ENCODE measurements around the gene GPATCH1. TPM values are rescaled to one million over a fixed set of nuclear protein-coding genes. Genes with fewer than 3 reads are reported as not detected.

GPATCH1 gene, protein sequence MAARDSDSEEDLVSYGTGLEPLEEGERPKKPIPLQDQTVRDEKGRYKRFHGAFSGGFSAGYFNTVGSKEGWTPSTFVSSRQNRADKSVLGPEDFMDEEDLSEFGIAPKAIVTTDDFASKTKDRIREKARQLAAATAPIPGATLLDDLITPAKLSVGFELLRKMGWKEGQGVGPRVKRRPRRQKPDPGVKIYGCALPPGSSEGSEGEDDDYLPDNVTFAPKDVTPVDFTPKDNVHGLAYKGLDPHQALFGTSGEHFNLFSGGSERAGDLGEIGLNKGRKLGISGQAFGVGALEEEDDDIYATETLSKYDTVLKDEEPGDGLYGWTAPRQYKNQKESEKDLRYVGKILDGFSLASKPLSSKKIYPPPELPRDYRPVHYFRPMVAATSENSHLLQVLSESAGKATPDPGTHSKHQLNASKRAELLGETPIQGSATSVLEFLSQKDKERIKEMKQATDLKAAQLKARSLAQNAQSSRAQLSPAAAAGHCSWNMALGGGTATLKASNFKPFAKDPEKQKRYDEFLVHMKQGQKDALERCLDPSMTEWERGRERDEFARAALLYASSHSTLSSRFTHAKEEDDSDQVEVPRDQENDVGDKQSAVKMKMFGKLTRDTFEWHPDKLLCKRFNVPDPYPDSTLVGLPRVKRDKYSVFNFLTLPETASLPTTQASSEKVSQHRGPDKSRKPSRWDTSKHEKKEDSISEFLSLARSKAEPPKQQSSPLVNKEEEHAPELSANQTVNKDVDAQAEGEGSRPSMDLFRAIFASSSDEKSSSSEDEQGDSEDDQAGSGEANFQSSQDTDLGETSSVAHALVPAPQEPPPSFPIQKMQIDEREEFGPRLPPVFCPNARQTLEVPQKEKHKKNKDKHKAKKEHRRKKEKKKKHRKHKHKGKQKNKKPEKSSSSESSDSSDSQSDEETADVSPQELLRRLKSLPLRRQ
- total RNA-seq, result 6.0 and 14.5 TPM in 2 replicates

DNA sequence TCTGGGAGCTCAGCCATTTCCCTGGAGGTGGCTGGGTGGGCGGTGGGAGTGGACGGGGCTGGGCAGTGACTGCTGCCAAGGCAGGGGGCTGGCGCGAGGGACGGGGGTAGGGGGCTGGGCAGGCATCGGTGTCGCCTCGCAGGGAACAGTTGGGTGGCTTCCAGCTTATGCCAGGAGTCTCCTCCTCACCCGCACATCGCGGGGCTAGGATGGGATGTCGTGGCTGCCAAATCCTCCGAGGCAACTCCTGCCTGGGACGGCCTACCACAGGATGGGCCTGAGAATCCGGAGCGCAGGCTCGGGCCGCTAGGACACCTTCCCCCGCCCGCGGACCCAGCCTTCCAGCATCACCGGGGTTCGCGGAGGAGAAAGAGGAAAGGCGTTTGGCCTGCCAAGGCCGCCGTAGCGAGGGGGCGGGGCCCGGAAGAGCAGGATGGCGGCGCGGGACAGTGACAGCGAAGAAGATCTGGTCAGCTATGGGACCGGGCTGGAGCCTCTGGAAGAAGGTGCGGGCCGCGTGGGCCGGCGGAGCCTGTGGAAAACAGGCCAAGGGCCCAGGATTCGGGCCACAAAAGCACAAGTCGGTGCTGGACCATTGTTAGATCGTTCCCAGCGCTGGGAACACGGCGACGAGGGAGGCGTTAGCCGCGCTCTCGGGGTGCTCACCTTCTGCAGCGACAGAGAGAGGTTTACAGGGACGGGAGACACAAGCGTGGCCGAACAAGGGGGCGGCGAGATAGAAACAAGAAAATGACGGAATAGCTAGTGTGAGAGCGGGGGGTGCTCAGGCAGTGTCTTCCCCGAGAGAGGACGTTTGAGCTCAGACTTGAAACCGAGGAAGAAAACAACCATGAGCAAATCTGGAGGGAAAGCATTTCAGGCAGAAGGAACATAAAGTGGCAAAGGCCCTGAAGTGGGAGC lies at the start of gene GPATCH1:
Gene GPATCH1 (plus strand): TSS at position 421 of the 921 bp plus-strand sequence. CDS start 13 bp downstream, at position 434.

DNA sequence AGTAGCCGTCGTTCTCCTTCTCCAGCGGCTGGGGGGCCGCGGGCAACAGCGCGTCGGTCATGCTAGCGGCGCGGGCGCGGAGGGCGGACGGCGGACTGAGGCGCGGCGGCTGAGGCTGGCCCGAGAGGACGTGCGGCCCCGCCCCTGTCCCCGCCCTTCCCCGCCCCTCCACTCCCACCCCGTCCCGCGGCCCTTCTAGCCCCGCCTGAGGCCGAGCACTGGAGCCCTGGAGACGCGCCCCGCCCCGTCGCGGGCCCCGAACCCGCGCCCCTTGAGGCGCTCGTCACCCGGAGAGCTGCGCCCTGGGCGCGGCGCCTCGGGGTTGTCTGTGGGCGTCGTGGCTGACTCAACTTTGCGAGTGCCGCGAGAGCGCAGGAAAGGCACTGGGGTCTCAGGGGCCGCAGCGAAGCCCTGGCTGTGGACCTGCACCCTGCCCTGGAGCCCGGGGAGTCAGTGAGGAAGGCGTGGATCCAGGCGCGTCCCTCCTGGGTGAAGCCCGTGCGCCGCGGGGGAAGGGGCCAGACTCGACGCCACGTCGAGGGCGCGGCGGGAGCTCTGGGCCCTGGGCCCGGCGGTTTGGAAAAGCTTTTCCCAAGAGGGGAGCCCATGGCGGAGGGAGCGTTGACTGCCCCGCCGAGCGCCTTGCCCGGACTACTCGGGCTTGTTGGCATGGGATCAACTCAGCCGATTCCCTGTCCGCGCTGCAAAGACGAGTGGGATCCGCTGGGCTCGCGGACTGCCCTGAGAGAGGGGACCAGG lies 16.0 kb upstream of the GPATCH1 start, which contains the start of gene RHPN2:
Gene RHPN2 (minus strand): TSS at position 97 of the 759 bp plus-strand sequence. CDS start 36 bp downstream, at position 61.

DNA sequence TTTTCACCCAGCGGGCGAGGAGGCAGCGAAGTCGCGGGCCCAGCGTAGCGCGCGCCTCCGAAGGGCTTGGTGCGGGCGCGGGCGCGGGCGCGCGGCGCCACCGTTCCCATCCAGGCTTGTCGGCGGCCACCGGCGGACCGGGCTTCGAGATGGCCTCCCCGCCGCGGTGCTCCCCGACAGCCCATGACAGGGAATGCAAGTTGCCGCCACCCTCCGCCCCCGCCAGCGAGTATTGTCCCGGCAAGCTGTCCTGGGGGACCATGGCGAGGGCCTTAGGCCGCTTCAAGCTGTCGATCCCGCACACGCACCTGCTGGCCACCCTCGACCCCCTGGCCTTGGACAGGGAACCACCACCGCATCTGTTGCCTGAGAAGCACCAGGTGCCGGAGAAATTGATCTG lies 51.0 kb downstream of the GPATCH1 start, which contains the start of gene WDR88:
Gene WDR88 (plus strand): TSS at position 94 of the 400 bp plus-strand sequence. CDS start 56 bp downstream, at position 150.

Small RNAs within 50 kb of the gene (small RNA-seq; reads per million reads assigned to genes)
- gene AC008521.1 (not detected), gene AC008521.2 (not detected)

Other genes with a start within 250 kb of the GPATCH1 start
- 0.39 TPM in 1 of 2 replicates, not detected in the other for gene SLC7A9, start 211.4 kb upstream of the GPATCH1 start, total RNA-seq
- 14.1 and 18.7 TPM in 2 replicates for gene CEP89, start 109.2 kb upstream of the GPATCH1 start, total RNA-seq
- gene FAAP24, start 108.9 kb upstream of the GPATCH1 start, total RNA-seq, result 1.4 and 3.5 TPM in 2 replicates
- 17.2 and 23.6 TPM in 2 replicates for gene RHPN2, start 16.3 kb upstream of the GPATCH1 start, total RNA-seq
- gene WDR88, start 50.9 kb downstream of the GPATCH1 start, total RNA-seq, result not detected in 2 replicates
- 10.8 and 14.5 TPM in 2 replicates for gene LRP3, start 113.1 kb downstream of the GPATCH1 start, total RNA-seq
- not detected in 2 replicates for gene SLC7A10, start 144.7 kb downstream of the GPATCH1 start, total RNA-seq
- 2.7 and 12.6 TPM in 2 replicates for gene CEBPA, start 221.4 kb downstream of the GPATCH1 start, total RNA-seq

Data from placental epithelial cell (primary cell).